Mesendoderm (in vitro differentiated cells): ENCODE results near the gene CENPP.

Source experiments
- DNase-seq: peaks from one replicate; pipeline ENCODE4 v3.0.0; 2013
- H2AK5ac ChIP-seq: 2 replicates; pipeline ENCODE4 v1.6.1; 2013; ENCODE audit warnings: low read length, inconsistent platforms
- H2BK120ac ChIP-seq: 2 replicates; pipeline ENCODE4 v1.6.1; 2013; ENCODE audit warnings: low read depth, mild to moderate bottlenecking, low read length, moderate library complexity, mixed read lengths
- H2BK15ac ChIP-seq: replicated peaks from 2 replicates; pipeline ENCODE4 v1.6.1; 2013; ENCODE audit warnings: low read depth, mild to moderate bottlenecking, moderate library complexity
- H2BK5ac ChIP-seq: 2 replicates; pipeline ENCODE4 v1.6.1; 2013; ENCODE audit warnings: low read length, inconsistent platforms
- H3K18ac ChIP-seq: 2 replicates; pipeline ENCODE4 v1.6.1; 2013; ENCODE audit warnings: mild to moderate bottlenecking, low read length, mixed read lengths
- H3K23ac ChIP-seq: one replicate; pipeline ENCODE4 v1.6.1; 2013; ENCODE audit warnings: low read length
- H3K27ac ChIP-seq: 2 replicates; pipeline ENCODE4 v1.5.1; 2013; ENCODE audit warnings: low read depth, mild to moderate bottlenecking, inconsistent platforms, low read length, moderate library complexity
- H3K27me3 ChIP-seq: 2 replicates; pipeline ENCODE4 v1.6.1; 2013; ENCODE audit warnings: low read length, control low read depth, mild to moderate bottlenecking, inconsistent platforms; ENCODE audit not compliant: insufficient read depth, poor library complexity
- H3K36me3 ChIP-seq: 2 replicates; pipeline ENCODE4 v1.6.1; 2013; ENCODE audit warnings: low read length, inconsistent platforms; ENCODE audit not compliant: control insufficient read depth, insufficient read depth
- H3K4ac ChIP-seq: one replicate; pipeline ENCODE4 v1.6.1; 2013; ENCODE audit warnings: low read depth, mild to moderate bottlenecking, low read length, moderate library complexity
- H3K4me1 ChIP-seq: 2 replicates; pipeline ENCODE4 v1.6.1; 2013; ENCODE audit warnings: low read depth, low read length, inconsistent platforms; ENCODE audit not compliant: control insufficient read depth
- H3K4me2 ChIP-seq: 2 replicates; pipeline ENCODE4 v1.6.1; 2013; ENCODE audit warnings: low read length
- H3K4me3 ChIP-seq: 2 replicates; pipeline ENCODE4 v1.5.1; 2013; ENCODE audit warnings: mild to moderate bottlenecking, low read length
- H3K56ac ChIP-seq: one replicate; pipeline ENCODE4 v1.6.1; 2013; ENCODE audit warnings: low read length
- H3K79me1 ChIP-seq: 2 replicates; pipeline ENCODE4 v1.6.1; 2013; ENCODE audit warnings: low read length, inconsistent platforms
- H3K79me2 ChIP-seq: 2 replicates; pipeline ENCODE4 v1.6.1; 2013; ENCODE audit warnings: mild to moderate bottlenecking, low read length; ENCODE audit not compliant: control insufficient read depth, insufficient read depth
- H3K9ac ChIP-seq: 2 replicates; pipeline ENCODE4 v1.6.1; 2013; ENCODE audit warnings: low read length, inconsistent platforms
- H4K5ac ChIP-seq: one replicate; pipeline ENCODE4 v1.6.1; 2013; ENCODE audit warnings: low read length
- H4K8ac ChIP-seq: one replicate; pipeline ENCODE4 v1.6.1; 2013; ENCODE audit warnings: low read depth, mild to moderate bottlenecking, control low read depth, low read length, moderate library complexity
- WGBS: extraction: QIAGEN DNeasy Blood & Tissue Kit; methylation state at CpG from one replicate; pipeline ENCODE4 v1.1.7; 2013; ENCODE audit warnings: low lambda C conversion rate, missing lambda C conversion rate; ENCODE audit not compliant: insufficient coverage; ENCODE audit errors: extremely low coverage; 5-methylcytosine and 5-hydroxymethylcytosine counted together

The CENPP gene

DNA sequence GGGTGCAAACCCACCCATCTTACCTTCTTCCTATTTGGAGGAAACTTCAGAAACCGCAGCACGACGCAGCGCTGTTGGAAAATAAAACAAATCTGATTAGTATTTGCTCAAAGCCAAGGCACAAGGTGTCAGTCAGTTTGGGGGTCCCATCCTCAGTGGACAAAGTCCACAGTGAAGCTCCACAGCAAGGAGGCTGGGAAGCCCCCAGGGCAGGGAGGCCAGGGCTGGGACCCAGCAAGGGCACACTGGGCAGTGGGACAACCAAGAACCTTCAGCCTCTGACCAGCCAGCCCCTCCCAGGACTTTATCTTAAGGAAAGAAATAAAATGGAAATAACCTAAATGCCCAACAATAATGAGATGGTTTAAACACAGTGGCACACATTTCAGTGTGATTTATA, 332.9 kb downstream of the CENPP start:
- H2BK120ac ChIP-seq: no peak overlapping the region
- WGBS: no CpG with 5 or more reads among the region's 4 CpGs

DNA sequence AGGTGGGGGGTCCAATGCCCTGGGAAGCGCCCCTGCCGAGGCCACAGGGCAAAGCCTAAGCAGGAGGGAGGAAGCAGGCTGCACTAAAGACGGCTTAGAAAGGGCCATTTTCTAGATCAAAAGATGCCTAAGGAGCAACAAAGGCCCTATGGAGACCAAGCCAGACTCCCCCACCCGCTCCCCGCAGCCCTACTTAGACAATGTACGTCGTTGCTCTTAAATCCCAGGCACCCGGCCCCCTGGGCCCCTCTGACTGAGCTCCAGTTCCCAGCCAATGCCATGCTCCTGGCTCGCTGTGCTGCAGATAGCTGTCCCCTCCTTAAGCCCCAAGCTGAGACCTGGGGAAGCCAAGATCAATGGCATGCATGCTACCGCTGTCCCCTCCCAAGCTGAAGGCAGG, 333.8 kb downstream of the CENPP start:
- Histone ChIP-seq H3K27me3 (no peaks in the 10 kb centered on the region), H3K9ac (no peak overlapping the region), H3K4me2 (no peak overlapping the region), H3K23ac (no peak overlapping the region), H4K8ac (no peak overlapping the region), H3K4ac (no peak overlapping the region), H4K5ac (no peak overlapping the region), H3K4me3 (no peak overlapping the region), H3K79me1 (peaks cover 21% of the 10 kb centered on the region), H2BK5ac (no peak overlapping the region), H3K18ac (no peak overlapping the region), H3K4me1 (no peaks in the 10 kb centered on the region), H2BK120ac (no peak overlapping the region), H3K56ac (no peak overlapping the region), H3K27ac (no peak overlapping the region), H2AK5ac (no peak overlapping the region), H3K36me3 (no peaks in the 10 kb centered on the region), H3K79me2 (peaks cover 23% of the 10 kb centered on the region), H2BK15ac (no peak overlapping the region)
- no CpG with 5 or more reads among the region's 10 CpGs for WGBS
- DNase-seq: no peak

More for the DNA sequence above, 332.9 kb downstream of the CENPP start:
- Histone ChIP-seq H3K23ac (no peak overlapping the region), H2BK15ac (no peak overlapping the region), H3K4me2 (no peak overlapping the region), H3K79me1 (peaks cover 14% of the 10 kb centered on the region), H2AK5ac (no peak overlapping the region), H2BK5ac (no peak overlapping the region), H4K5ac (no peak overlapping the region), H3K4me1 (no peaks in the 10 kb centered on the region), H3K56ac (no peak overlapping the region), H3K4me3 (no peak overlapping the region), H3K79me2 (peaks cover 14% of the 10 kb centered on the region), H3K27ac (no peak overlapping the region), H4K8ac (no peak overlapping the region), H3K27me3 (no peaks in the 10 kb centered on the region), H3K9ac (no peak overlapping the region), H3K4ac (no peak overlapping the region), H3K36me3 (no peaks in the 10 kb centered on the region), H3K18ac (no peak overlapping the region)
- no peak for DNase-seq

DNA sequence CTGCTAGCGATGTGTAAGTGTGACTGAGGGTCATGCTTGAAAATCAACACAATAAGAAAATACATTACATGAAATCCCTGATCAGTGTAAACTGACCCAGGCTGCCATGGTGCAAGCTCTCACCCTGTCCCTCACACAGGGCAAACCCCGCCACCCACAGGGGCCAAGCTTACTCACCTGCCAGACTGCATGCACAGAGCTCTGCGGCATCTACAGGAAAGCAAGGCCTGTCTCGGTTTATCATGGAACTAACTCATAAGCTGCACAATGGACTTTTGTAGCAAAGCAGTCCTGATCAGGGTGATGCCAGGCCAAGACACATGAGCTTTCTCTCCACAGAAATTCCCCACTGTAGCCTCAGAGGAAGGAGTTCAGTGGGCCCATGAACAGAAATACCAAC, 334.5 kb downstream of the CENPP start:
- H3K4me2 ChIP-seq: no peak overlapping the region
- H4K5ac ChIP-seq: no peak overlapping the region
- H3K9ac ChIP-seq: no peak overlapping the region
- H2AK5ac ChIP-seq: no peak overlapping the region
- H3K18ac ChIP-seq: no peak overlapping the region
- no peaks in the 10 kb centered on the region for H3K4me1 ChIP-seq
- H3K56ac ChIP-seq: no peak overlapping the region
- H2BK120ac ChIP-seq: no peak overlapping the region
- no peaks in the 10 kb centered on the region for H3K36me3 ChIP-seq
- no peak overlapping the region for H2BK15ac ChIP-seq
- no peak overlapping the region for H3K4ac ChIP-seq
- peaks cover 24% of the 10 kb centered on the region for H3K79me1 ChIP-seq
- H3K27ac ChIP-seq: no peak overlapping the region
- no peak overlapping the region for H3K23ac ChIP-seq
- no peak for DNase-seq
- no peak overlapping the region for H3K4me3 ChIP-seq
- H4K8ac ChIP-seq: no peak overlapping the region
- peaks cover 25% of the 10 kb centered on the region for H3K79me2 ChIP-seq
- no peak overlapping the region for H2BK5ac ChIP-seq
- H3K27me3 ChIP-seq: no peaks in the 10 kb centered on the region
- WGBS: no CpG with 5 or more reads among the region's 4 CpGs

DNA sequence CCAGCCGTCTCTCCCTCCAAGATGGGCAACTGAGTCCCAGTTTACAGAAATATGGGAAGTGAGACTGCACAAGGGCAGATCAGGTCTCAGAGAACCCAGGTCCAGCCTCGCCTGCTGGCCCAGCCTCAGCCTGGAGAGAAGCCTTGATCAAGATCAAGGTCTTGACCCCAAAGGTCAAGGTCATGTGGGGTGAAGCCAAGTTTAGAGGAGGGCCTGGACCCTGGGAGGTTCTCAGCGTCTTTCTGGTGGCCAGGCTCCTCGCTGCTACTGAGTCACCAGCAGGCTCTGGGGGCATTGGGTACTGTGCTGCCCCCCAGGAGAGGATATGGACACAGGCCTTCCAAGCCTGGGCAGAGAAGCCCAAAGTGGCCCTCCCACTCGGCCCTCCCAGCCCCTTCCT, 335.4 kb downstream of the CENPP start:
- no peaks in the 10 kb centered on the region for H3K36me3 ChIP-seq
- no CpG with 5 or more reads among the region's 5 CpGs for WGBS

DNA sequence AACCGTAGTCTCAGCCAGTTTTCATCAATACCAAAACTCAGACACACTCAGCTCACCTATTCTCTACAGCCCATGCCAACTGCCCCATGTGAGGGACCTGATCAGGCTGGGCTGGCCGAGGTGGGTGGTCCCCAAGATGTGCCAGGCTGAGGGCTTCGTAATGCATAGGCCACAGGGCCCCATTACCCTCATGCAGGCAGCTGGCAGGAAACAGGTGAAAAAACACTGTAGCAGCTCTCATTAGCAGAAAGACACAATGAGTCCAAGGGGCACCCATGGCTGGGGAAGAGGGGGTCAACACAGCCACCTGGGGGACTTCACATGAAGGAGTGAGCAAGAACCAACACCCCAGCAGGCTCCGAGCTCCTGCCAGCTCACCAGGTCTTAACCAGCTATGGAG, 336.0 kb downstream of the CENPP start:
- H3K4me3 ChIP-seq: no peak overlapping the region
- H2AK5ac ChIP-seq: no peak overlapping the region
- no peaks in the 10 kb centered on the region for H3K36me3 ChIP-seq
- no peak overlapping the region for H2BK15ac ChIP-seq
- peaks cover 33% of the 10 kb centered on the region for H3K79me2 ChIP-seq
- H3K27ac ChIP-seq: no peak overlapping the region
- H3K4me2 ChIP-seq: no peak overlapping the region
- no peak overlapping the region for H3K9ac ChIP-seq
- DNase-seq: no peak
- WGBS: no CpG with 5 or more reads among the region's 4 CpGs
- peaks cover 27% of the 10 kb centered on the region for H3K79me1 ChIP-seq
- H3K4ac ChIP-seq: no peak overlapping the region
- H4K5ac ChIP-seq: no peak overlapping the region
- H2BK5ac ChIP-seq: no peak overlapping the region
- H3K27me3 ChIP-seq: no peaks in the 10 kb centered on the region
- no peak overlapping the region for H3K23ac ChIP-seq
- no peak overlapping the region for H3K18ac ChIP-seq
- no peak overlapping the region for H2BK120ac ChIP-seq
- no peaks in the 10 kb centered on the region for H3K4me1 ChIP-seq
- no peak overlapping the region for H4K8ac ChIP-seq
- H3K56ac ChIP-seq: no peak overlapping the region

More for the DNA sequence above, 335.4 kb downstream of the CENPP start:
- H3K79me2 ChIP-seq: peaks cover 29% of the 10 kb centered on the region
- H3K4me2 ChIP-seq: no peak overlapping the region
- no peak overlapping the region for H3K23ac ChIP-seq
- no peak overlapping the region for H2BK15ac ChIP-seq
- H3K4me1 ChIP-seq: no peaks in the 10 kb centered on the region
- no peak overlapping the region for H3K27ac ChIP-seq
- no peak for DNase-seq
- H2BK5ac ChIP-seq: no peak overlapping the region
- H4K5ac ChIP-seq: no peak overlapping the region
- no peak overlapping the region for H3K4ac ChIP-seq
- no peak overlapping the region for H3K56ac ChIP-seq
- H3K27me3 ChIP-seq: no peaks in the 10 kb centered on the region
- H3K18ac ChIP-seq: no peak overlapping the region
- peaks cover 27% of the 10 kb centered on the region for H3K79me1 ChIP-seq
- H2AK5ac ChIP-seq: no peak overlapping the region
- no peak overlapping the region for H2BK120ac ChIP-seq
- no peak overlapping the region for H3K4me3 ChIP-seq
- H4K8ac ChIP-seq: no peak overlapping the region
- H3K9ac ChIP-seq: no peak overlapping the region

DNA sequence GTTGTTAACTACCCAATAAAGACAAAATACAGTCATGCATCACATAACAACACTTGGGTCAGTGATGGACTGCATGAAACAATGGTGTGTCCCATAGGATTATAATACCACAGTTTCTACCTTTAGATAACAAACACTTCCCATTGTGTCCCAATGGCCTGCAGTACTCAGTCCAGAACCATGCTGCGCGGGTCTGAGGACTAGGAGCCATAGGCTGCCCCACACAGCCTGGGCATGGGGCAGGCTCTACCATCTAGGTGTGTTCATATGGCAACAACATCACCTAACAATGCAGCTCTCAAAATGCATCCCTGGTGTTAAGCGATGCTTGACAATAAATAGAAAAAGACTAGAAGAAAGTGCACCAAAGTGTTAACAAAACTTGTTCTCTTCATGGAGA, 337.4 kb downstream of the CENPP start:
- WGBS: no CpG with 5 or more reads among the region's 3 CpGs
- H3K4me3 ChIP-seq: no peak overlapping the region
- no peaks in the 10 kb centered on the region for H3K4me1 ChIP-seq
- no peak for DNase-seq
- H4K5ac ChIP-seq: no peak overlapping the region
- H3K9ac ChIP-seq: no peak overlapping the region
- no peak overlapping the region for H2BK15ac ChIP-seq
- peaks cover 38% of the 10 kb centered on the region for H3K79me2 ChIP-seq
- no peak overlapping the region for H4K8ac ChIP-seq
- H2AK5ac ChIP-seq: no peak overlapping the region
- H3K27ac ChIP-seq: no peak overlapping the region
- H3K4me2 ChIP-seq: no peak overlapping the region
- H3K56ac ChIP-seq: no peak overlapping the region
- H2BK5ac ChIP-seq: no peak overlapping the region
- H2BK120ac ChIP-seq: no peak overlapping the region
- no peak overlapping the region for H3K18ac ChIP-seq
- no peaks in the 10 kb centered on the region for H3K27me3 ChIP-seq
- no peak overlapping the region for H3K23ac ChIP-seq
- no peak overlapping the region for H3K4ac ChIP-seq
- peaks cover 32% of the 10 kb centered on the region for H3K79me1 ChIP-seq
- H3K36me3 ChIP-seq: no peaks in the 10 kb centered on the region
